HG03159 (cell line): Measurements from ENCODE around the gene APOA4.

Experiments
- ATAC-seq: cut with Tn5 transposase; IDR thresholded peaks from one replicate; pipeline ENCODE4 v1.9.1; 2021; ENCODE audit warnings: mild to moderate bottlenecking, moderate library complexity; ENCODE audit not compliant: unreplicated experiment

The APOA4 gene

DNA sequence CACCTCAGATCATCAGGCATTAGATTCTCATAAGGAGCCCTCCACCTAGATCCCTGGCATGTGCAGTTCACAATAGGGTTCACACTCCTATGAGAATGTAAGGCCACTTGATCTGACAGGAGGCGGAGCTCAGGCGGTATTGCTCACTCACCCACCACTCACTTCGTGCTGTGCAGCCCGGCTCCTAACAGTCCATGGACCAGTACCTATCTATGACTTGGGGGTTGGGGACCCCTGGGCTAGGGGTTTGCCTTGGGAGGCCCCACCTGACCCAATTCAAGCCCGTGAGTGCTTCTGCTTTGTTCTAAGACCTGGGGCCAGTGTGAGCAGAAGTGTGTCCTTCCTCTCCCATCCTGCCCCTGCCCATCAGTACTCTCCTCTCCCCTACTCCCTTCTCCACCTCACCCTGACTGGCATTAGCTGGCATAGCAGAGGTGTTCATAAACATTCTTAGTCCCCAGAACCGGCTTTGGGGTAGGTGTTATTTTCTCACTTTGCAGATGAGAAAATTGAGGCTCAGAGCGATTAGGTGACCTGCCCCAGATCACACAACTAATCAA lies 8.8 kb upstream of the APOA4 start:
- ATAC-seq = no peak

- no peak for ATAC-seq
Observed at GRCh38 chr11:116830184-116830912, 7.2 kb upstream of the APOA4 start.

- no peak for ATAC-seq
Observed at GRCh38 chr11:116829525-116830183, 6.5 kb upstream of the APOA4 start, which contains the start of gene APOC3. APOC3 (plus strand) TSS chr11:116829907; CDS start chr11:116830583, 676 bp downstream.

GRCh38 chr11:116828632-116829524 lies 5.8 kb upstream of the APOA4 start:
- ATAC-seq = no peak

DNA sequence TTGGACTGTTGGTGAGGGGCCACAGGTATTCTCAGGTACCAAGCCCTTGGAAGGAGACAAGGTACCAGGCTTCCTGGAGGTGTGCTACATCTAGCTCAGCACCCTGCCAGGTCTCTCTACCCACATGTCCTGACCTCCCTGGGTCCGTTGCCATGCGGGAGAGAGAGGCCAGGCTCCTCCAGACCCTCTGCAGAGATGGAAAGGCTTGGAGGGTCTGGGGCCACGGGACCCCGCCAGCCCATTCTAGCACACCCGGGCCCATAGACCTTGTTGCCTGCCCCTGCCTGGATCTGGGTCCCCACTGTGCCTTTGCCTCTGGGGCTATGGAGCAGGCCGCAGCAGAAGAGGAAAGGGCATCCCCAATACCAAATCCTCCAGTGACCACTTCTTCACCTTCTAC lies 4.4 kb upstream of the APOA4 start:
- no peak for ATAC-seq

GRCh38 chr11:116826751-116827431 lies 3.8 kb upstream of the APOA4 start:
- no peak for ATAC-seq

DNA sequence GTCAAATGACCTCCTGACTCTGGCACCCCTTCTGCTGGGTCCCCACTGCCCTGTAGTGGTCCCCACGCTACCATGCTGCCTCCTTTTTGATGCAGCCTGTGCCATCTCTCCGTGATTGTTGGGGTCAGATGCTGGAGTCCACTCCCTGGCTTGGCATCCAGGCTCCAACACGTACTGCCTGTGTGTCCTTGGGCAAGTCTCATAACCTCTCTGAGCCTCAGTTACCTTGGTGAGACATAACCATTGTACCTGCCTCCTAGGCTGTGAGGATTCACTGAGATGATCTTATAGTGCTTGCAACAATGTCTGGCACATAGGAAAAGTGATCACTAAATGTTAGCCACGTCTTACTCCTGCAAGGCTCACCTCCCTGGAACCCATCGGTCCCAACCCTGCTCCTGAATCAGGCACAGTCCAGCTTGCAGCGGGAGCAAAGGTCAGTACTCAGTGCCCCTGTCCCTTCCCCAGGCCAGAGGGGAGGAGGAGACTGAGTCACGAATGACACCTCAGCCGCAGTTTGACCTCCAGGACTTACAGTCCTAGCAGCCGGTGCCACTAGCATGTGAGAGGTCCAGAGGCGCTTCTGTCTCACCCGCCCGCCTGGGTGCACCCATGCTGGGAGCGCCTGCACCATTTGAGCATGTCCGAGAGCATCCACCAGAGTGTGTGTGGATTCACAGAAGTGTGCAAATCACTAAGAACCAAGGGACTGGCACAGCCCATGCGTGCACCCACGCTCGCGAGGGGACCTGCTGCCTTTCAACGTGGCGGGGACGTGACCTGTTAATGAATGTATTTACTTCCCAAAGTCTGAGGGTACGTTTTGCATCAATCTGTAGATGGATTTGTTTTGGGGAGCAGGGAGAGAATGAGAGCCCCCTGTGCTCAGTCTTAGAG lies 3.0 kb upstream of the APOA4 start:
- no peak for ATAC-seq

DNA sequence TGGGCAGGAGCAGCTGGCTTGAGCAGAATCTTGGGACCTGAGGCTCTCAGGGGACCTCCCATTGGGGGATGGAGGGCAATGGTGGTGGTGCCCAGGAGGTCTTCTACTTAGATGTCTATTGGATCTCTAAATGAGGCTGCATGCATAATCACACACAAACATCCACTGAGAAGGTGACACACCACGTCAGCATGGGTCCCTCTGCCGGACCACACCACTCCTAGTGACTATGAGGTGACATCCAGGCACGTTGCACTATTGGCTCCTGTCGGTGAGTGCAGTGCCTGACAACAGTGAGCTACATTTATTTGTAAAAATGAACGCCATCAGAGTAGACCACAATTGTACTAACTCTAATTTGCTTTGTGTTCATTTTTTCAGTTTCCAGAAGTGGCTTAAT lies 2.3 kb upstream of the APOA4 start:
- no peak for ATAC-seq

DNA sequence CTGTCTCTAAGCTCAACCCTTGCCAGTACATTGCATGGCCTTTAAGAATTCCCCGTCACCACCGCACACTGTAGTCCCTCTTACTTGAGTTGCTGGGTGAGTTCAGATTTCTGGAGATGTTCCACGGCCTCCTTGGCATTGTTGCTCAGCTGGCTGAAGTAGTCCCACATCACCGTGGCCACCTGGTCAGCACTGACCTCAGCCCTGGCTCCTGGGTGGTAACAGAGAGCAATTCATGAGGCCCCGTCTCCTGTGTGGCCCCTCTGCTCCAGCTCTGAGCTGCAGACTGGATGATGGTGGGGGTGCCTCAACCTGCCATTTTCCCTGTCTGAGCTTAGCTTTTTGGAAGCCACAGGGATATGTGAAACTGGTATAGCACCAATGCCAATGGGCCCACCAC lies 529 bp downstream of the APOA4 start:
- ATAC-seq = no peak

GRCh38 chr11:116821050-116821918 lies 1.8 kb downstream of the APOA4 start:
- ATAC-seq = no peak

DNA sequence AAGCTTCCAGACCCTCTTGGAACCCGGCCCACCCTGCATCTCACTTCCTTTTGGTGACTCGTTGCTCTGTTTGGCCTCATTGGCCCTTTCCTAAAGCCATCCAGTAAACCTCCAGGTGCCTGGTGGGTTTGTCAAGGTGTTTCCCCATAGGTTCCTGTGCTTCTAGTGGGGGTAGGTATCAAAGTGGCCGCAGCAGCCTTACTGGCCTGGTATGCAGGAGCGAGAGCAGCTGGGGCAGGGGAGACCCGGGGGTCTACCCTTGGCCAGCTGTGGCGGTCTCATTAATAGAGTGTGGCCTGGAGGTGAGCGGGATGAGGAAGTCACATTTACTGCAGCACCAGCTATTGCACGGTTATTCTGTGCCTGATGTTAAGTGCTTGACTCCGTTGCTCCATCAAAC lies 4.1 kb downstream of the APOA4 start:
- no peak for ATAC-seq

DNA sequence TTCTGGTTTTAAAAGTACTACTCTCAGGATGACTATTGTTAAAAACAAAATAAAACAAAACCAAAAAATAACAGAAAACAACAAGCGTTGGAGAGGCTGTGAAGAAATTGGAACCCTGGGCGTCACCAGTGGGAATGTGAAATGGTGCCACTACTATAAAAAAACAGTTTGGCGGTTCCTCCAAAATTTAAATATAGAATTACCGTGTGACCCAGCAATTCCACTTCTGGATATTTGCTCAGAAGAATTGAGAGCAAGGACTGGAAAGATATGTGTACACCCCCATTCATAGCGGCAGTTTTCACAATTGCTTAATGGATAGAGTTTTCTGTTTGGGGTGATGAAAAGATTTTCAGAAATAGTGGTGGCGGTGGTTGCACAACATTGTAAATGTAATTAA lies 8.6 kb downstream of the APOA4 start:
- no peak for ATAC-seq

DNA sequence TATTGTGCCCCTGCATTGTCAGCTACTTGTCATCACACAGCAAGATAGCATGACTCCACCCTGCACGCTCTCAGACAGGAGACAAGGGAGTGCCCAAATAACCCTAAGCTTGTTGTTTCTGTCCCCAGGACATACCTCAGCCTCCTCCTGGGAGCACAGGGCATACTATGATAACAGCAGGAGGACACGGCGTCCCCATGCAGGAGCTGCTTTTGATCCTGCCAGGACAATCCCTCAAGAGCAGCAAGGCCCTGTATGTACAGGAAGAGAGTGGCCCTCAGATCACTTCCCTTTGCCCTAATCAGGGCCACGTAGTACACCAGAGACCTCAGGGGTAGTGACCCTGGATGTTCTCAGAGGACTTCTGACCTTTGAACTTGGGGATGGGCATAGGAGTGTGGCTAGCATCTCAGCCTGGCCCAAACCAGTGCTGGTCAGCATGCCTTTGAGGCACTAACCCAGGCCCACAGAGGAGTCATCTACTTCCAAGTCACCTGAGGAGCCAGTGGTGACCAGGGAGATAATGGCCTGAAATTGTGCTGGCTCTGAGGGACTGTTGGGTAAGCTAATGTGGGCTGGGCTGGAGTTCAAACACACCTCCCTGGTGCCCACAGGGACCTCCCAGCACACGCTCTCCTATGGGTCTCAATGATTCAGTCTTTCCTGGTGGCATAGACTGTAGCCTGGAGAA lies 9.2 kb downstream of the APOA4 start:
- no peak for ATAC-seq

DNA sequence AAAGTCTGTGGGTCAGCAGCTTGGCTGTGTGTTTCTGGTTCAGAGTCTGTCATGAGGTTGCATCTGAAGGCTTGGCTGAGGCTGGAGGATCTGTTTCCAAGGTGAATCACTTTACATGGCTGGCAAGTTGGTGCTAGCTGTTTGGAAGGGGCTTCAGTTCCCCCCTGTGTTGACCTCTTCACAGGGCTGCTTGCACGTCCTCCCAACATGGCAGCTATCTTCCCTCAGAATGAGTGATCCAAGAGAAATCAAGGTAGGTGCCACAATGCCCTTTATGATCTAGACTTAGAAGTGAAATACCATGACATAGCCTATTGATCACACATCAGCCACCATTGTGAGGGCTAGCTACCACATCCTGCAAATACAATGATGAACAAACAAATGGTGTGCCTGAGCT lies 9.9 kb downstream of the APOA4 start:
- no peak for ATAC-seq

- no peak for ATAC-seq
Observed at GRCh38 chr11:116812109-116812508, 11.0 kb downstream of the APOA4 start.

- ATAC-seq = no peak
Observed at GRCh38 chr11:116811194-116811593, 11.9 kb downstream of the APOA4 start.

DNA sequence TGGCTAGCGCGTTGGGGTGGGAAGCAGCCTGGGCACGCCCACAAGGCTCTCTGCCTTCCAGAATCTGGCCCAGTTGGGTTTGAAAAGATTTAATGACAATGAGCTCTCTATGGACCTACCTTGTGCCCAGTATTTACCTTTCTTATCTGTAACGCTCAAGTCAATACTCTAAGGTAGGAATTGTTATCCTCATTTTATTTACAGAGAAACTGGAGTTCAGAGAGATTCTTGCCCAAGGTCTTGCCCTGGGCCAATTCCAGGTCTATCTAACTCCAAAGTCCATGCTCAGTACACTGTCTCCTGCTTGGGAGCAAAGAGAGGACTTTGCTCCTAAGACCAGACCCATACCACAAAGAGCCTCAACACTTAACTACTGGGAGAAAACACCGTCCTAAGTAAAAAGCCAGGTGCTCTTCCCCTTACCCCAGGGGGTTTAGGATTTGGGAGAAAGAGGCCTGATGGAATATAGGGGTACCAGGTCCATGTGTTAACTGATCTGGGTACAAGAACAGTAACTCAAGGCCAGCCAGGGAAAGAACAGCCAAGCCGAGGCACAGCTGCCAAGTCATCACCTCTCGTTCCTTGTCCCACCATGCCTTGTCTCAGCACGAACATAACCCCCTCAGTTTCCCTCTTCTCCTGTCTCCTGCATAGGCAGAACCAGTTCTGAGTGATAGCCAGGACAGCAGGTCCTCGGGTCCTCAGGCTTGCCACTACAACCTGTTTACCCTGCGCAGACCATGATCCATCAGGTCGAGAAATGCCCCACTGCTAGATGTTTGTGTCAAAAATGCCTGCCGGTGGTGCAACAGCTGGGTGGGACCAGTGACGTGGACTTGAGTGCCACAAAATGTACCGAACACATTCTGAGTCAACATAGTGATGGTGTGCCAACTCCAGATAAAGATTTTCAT lies 14.6 kb downstream of the APOA4 start:
- ATAC-seq = no peak
